Thoracic aorta (tissue), 2 donors: ENCODE measurements around the gene ABLIM1. TPM values are rescaled to one million over a fixed set of nuclear protein-coding genes. Genes with fewer than 3 reads are reported as not detected.

Experiments used
- ATAC-seq: fragments of 150-250 bp; one replicate; pipeline ENCODE4 v1.8.0; 2017; ENCODE audit warnings: low read depth; ENCODE audit not compliant: insufficient number of reproducible peaks, low FRiP score
- DNase-seq: peaks from one replicate; pipeline ENCODE4 v3.0.0-alpha.2; 2020; ENCODE audit warnings: low spot score
- H3K27ac ChIP-seq, 2 donors: fragments of 200-600 bp; sonication (generic); 1 replicate in 1 of 2; 2 replicates in 1 of 2; pipeline ENCODE4 v1.5.1; 2016; ENCODE audit warnings: mild to moderate bottlenecking in 2 of 2, moderate library complexity in 2 of 2
- H3K27me3 ChIP-seq: fragments of 200-600 bp; sonication (generic); replicated peaks from 2 replicates; pipeline ENCODE4 v1.6.0; 2016; ENCODE audit warnings: mild to moderate bottlenecking; ENCODE audit not compliant: insufficient read depth
- H3K36me3 ChIP-seq: fragments of 200-600 bp; sonication (generic); one replicate; pipeline ENCODE4 v1.5.1; 2016
- H3K4me1 ChIP-seq, 2 donors: fragments of 200-600 bp; sonication (generic); 1 replicate in 1 of 2; 2 replicates in 1 of 2; pipeline versions ENCODE4 v1.5.1 to v1.6.0; 2016; ENCODE audit warnings: low read depth in 2 of 2, mild to moderate bottlenecking in 1 of 2; ENCODE audit not compliant: control insufficient read depth in 1 of 2
- H3K4me3 ChIP-seq: fragments of 200-600 bp; sonication (generic); 2 replicates; pipeline ENCODE4 v1.5.1; 2016; ENCODE audit warnings: mild to moderate bottlenecking
- H3K9me3 ChIP-seq: fragments of 200-600 bp; sonication (generic); 2 replicates; pipeline ENCODE4 v1.5.1; 2016
- total RNA-seq, 2 donors: library from RNA; depleted of rRNA; stranded (reverse); fragments of >200 nt; gene quantifications; one replicate each; pipeline versions ENCODE4 v1.1.0 to v1.2.3, GENCODE V29; 2016
- TF ChIP-seq, protein P1 (sequence below): fragments of 200-600 bp; sonication (generic); IDR thresholded peaks from one replicate; pipeline ENCODE4 v1.5.1; 2019; ENCODE audit warnings: antibody characterized with exemption

ABLIM1 gene
- total RNA-seq, 2 donors from 2014 or later = 47.5 to 111 TPM

DNA sequence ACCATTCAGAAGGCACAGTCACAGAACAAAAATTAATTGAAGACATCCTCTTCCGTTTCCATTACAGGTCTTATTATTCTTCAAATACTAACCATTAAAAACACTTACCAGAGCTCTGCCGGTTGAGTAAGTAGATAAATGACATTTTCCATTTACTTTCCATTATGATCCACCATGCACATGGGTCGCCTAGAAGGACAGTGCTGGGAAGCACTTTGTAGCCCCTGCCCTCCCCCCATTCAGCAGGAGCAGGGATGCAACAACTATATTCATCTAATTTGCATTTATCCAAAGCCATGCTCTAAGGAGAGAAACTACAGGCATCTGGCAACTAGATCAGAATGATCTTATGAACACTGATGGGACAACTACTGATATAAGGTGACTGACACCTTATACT, 177.0 kb downstream of the ABLIM1 start:
- no peaks in the 10 kb centered on the region for H3K4me1 ChIP-seq
- TF ChIP-seq, protein P1, sequence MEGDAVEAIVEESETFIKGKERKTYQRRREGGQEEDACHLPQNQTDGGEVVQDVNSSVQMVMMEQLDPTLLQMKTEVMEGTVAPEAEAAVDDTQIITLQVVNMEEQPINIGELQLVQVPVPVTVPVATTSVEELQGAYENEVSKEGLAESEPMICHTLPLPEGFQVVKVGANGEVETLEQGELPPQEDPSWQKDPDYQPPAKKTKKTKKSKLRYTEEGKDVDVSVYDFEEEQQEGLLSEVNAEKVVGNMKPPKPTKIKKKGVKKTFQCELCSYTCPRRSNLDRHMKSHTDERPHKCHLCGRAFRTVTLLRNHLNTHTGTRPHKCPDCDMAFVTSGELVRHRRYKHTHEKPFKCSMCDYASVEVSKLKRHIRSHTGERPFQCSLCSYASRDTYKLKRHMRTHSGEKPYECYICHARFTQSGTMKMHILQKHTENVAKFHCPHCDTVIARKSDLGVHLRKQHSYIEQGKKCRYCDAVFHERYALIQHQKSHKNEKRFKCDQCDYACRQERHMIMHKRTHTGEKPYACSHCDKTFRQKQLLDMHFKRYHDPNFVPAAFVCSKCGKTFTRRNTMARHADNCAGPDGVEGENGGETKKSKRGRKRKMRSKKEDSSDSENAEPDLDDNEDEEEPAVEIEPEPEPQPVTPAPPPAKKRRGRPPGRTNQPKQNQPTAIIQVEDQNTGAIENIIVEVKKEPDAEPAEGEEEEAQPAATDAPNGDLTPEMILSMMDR = no peak
- DNase-seq (no peak), ATAC-seq (no peak)
- H3K9me3 ChIP-seq = no peaks in the 10 kb centered on the region
- no peak overlapping the region for H3K4me3 ChIP-seq
- H3K27ac ChIP-seq = no peak overlapping the region
- H3K27me3 ChIP-seq = no peaks in the 10 kb centered on the region
- H3K36me3 ChIP-seq = no peaks in the 10 kb centered on the region

DNA sequence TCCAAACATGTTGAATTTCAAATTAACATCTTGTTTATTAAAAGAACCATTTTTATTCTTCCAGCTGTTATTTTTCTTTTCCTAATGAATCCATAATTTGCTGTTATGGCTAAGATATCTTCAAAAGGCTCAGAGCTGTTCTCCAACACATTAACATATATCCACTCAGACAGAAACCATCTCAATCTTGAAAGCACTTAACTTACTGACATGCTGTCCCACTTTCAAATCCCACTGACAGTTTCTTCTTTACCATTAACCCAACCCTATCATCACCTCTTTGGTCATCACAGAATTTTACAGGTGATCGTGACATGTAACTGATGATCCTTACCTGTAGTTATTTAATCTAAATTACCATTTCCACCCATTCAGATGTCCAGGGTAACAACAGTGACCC, 178.2 kb downstream of the ABLIM1 start:
- Histone ChIP-seq H3K4me1 (no peaks in the 10 kb centered on the region), H3K27me3 (no peaks in the 10 kb centered on the region), H3K27ac (no peak overlapping the region), H3K9me3 (no peaks in the 10 kb centered on the region), H3K4me3 (no peak overlapping the region), H3K36me3 (no peaks in the 10 kb centered on the region)
- TF ChIP-seq, protein P1 = no peak
- no peak for ATAC-seq
- DNase-seq = no peak

DNA sequence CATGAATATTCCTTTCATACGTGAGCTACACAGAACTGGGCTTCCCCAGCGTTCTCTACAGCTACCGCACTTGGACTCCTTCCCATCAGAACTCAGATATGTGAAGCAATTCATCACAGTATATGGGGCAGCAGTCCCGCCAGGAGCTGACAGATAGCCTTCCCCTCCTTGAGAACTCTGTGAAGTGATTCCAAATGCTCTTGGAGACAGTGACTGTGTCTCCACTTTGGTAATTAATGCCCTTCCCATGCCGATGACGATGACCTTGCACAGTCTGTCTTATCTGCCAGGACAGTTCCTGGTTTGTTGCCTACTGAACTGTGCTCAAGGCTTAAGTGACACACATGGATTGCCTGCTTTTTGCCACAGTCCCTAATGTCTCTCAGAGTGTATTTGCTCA, 178.8 kb downstream of the ABLIM1 start:
- DNase-seq = no peak

DNA sequence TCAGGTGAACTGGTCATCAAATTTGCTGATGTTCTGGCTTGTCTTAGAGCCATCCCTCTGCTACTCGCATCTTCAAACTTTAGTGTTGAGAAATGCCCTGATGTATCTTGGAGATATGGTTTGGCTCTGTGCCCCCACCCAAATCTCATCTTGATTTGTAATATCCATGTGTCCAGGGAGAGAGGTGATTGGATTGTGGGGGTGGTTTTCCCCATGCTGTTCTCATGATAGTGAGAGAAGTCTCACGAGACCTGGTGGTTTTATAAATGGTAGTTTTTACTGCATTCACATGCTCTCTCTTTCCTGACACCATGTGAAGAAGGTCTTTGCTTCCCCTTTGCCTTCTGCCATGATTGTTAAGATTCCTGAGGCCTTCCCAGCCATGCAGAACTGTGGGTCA, 179.8 kb downstream of the ABLIM1 start:
- DNase-seq (no peak), ATAC-seq (no peak)
- Histone ChIP-seq H3K27me3 (no peaks in the 10 kb centered on the region), H3K9me3 (no peaks in the 10 kb centered on the region), H3K4me3 (no peak overlapping the region), H3K4me1 (no peaks in the 10 kb centered on the region), H3K27ac (no peak overlapping the region), H3K36me3 (no peaks in the 10 kb centered on the region)
- TF ChIP-seq, protein P1 = no peak

More for the DNA sequence above, 178.8 kb downstream of the ABLIM1 start:
- Histone ChIP-seq H3K4me1 (no peaks in the 10 kb centered on the region), H3K27ac (no peak overlapping the region), H3K36me3 (no peaks in the 10 kb centered on the region), H3K4me3 (no peak overlapping the region), H3K27me3 (no peaks in the 10 kb centered on the region), H3K9me3 (no peaks in the 10 kb centered on the region)
- ATAC-seq = no peak
- TF ChIP-seq, protein P1 = no peak

DNA sequence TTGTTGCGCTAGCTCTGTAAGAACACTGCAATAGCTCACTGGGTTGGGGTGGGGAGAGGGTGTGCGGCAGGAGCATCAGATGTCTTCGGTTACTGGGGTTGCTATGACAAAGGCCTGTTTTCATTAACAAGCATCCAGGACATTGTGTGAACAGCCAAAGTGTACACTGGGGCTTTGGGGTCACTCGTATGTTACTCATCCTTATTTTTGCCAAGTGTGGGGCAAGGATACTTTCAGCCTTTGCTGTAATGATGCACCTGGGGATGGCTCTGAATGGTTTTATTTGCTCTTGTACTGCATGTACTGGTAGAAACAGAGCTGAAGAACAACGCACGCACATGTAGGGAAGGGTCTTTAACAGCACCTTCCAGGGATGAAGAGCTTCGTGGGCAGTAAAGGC, 180.8 kb downstream of the ABLIM1 start:
- TF ChIP-seq, protein P1 = no peak
- DNase-seq (no peak), ATAC-seq (no peak)
- no peak overlapping the region for H3K27ac ChIP-seq
- no peaks in the 10 kb centered on the region for H3K4me1 ChIP-seq
- no peaks in the 10 kb centered on the region for H3K36me3 ChIP-seq
- no peaks in the 10 kb centered on the region for H3K9me3 ChIP-seq
- H3K4me3 ChIP-seq = no peak overlapping the region
- H3K27me3 ChIP-seq = no peaks in the 10 kb centered on the region
